ENCODE results near the gene PLA2G15. TPM values are rescaled to one million over a fixed set of nuclear protein-coding genes. Genes with fewer than 3 reads are reported as not detected.

Gene PLA2G15
- total RNA-seq, 1 experiment from 2014 or later: 16.9 TPM

DNA sequence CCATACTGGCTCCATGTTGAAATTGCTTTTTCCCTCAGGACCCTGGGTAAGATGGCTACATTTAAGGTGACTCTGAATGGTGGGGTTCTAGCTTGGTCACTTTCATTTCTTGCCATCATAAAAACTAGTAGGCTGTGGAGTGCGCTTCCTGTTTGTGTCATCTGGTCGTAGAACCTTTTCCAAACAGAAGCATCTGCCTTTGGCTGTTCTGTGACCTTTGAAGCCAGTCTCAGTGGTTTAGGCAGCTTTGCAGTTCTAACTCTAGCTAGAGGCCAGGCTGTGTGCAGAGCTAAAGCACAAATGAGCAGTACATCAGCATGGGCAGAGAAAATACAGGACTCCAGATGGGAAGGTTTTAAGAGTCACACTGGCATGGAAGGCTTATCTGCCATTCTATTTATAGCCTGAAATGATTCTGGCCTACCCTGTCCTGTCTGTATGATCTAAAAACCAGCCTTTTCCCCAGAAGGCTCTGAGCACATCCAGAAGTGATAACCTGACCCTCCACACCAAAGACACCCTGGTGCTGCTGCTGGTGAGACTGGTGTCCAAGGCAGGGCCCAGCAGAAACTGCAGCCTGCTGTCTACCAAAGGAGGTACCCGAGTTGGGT is 17.9 kb upstream of the PLA2G15 start:
- Mint-ChIP-seq H3K4me1 (ENCODE audit: low read depth, unreplicated experiment) (peaks cover 8% of the 10 kb centered on the region), H3K36me3 (ENCODE audit: insufficient read depth, unreplicated experiment) (peaks cover 52% of the 10 kb centered on the region), H3K27ac (ENCODE audit: unreplicated experiment) (peak overlapping the region; percentile 27), H3K4me3 (ENCODE audit: low read depth, unreplicated experiment) (no peak overlapping the region), H3K27me3 (ENCODE audit: unreplicated experiment) (no peaks in the 10 kb centered on the region), H3K9me3 (ENCODE audit: low read depth, unreplicated experiment) (no peaks in the 10 kb centered on the region)
- intact Hi-C loops (cut with micrococcal nuclease; ENCODE audit: unreplicated experiment): loop anchor here (10.0 kb wide), 1 partner anchor 232 kb away; the partner anchor contains the start of gene DPEP2
- TF ChIP-seq, protein P1, sequence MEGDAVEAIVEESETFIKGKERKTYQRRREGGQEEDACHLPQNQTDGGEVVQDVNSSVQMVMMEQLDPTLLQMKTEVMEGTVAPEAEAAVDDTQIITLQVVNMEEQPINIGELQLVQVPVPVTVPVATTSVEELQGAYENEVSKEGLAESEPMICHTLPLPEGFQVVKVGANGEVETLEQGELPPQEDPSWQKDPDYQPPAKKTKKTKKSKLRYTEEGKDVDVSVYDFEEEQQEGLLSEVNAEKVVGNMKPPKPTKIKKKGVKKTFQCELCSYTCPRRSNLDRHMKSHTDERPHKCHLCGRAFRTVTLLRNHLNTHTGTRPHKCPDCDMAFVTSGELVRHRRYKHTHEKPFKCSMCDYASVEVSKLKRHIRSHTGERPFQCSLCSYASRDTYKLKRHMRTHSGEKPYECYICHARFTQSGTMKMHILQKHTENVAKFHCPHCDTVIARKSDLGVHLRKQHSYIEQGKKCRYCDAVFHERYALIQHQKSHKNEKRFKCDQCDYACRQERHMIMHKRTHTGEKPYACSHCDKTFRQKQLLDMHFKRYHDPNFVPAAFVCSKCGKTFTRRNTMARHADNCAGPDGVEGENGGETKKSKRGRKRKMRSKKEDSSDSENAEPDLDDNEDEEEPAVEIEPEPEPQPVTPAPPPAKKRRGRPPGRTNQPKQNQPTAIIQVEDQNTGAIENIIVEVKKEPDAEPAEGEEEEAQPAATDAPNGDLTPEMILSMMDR (IDR thresholded peaks at IDR 0.05; ENCODE audit: unreplicated experiment): no peak
- no peak for DNase-seq
- CTCF ChIA-PET: interaction anchor here (0.6 kb wide), 1 partner anchor 141 kb away, joined by 3 read pairs; no protein-coding TSS in a partner anchor
- BruUV-seq (replicated peaks): no TSS peak

DNA sequence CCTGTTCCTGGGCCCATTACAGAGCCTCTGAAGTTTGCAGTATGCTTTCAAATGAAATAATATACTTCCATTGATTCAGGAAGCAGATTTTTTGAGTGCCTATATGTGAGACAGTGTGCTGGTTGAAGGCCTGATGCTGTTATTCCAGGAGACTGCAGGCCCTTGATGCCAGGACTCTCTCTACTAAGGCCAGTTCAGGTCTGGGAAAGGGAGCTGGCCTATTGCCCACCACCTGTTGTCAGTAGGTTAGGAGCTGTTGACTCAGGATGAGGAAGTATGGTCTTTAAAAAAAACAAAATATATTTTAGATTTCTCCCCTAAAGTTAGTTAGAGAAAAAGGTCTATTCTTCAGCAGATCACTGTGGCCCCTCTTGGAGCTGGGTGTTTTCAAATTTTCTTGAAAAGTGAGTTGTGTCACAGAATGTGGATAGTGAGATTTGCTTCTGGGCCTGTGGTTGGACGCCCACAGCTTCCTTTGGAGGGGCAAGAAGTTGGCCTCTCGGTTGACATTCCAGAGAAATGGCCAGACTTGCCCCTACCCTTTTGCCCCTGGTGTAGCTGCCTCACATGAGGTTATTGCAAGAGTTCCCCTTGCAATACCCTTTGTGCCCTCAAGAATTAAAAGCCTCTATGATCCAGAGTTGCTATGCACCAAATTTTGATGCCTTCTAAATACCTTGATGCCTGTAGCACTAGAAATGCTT is 17.2 kb upstream of the PLA2G15 start:
- CTCF ChIA-PET: interaction anchor here (0.6 to 1.2 kb wide), 2 partner anchors 134 to 794 kb away, joined by 5 read pairs; no protein-coding TSS in a partner anchor
- TF ChIP-seq, protein P1 (IDR thresholded peaks at IDR 0.05; ENCODE audit: unreplicated experiment): no peak
- intact Hi-C loops (cut with micrococcal nuclease; ENCODE audit: unreplicated experiment): loop anchor here (2.0 to 10.0 kb wide), 2 partner anchors 141 to 233 kb away; partner anchors contain the start of gene DPEP2
- Mint-ChIP-seq H3K4me3 (ENCODE audit: low read depth, unreplicated experiment) (no peak overlapping the region), H3K36me3 (ENCODE audit: insufficient read depth, unreplicated experiment) (peaks cover 56% of the 10 kb centered on the region), H3K27me3 (ENCODE audit: unreplicated experiment) (no peaks in the 10 kb centered on the region), H3K4me1 (ENCODE audit: low read depth, unreplicated experiment) (peaks cover 8% of the 10 kb centered on the region), H3K9me3 (ENCODE audit: low read depth, unreplicated experiment) (no peaks in the 10 kb centered on the region), H3K27ac (ENCODE audit: unreplicated experiment) (peak overlapping the region; percentile 27)
- no TSS peak for BruUV-seq (replicated peaks)
- DNase-seq: no peak

DNA sequence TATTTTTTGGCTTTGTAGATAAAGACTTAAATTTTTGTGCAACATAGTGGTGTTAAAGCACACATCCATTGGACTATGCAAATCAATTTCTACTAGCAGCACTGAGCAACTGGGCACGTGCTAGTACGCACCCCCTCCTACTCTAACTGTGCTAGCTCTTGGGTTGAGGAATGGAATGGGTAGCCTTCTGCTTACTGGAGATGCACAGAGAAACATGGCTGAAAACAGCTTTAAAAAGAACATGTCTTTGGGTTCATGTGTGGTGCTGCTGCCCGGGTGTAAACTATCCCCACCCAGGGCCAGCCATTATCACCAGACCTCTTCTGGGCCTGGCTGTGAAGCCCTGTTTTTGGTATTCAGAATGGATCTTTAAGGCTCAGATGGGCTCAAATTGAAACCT is 16.5 kb upstream of the PLA2G15 start:
- no peaks in the 10 kb centered on the region for H3K27me3 Mint-ChIP-seq (ENCODE audit: unreplicated experiment)
- peaks cover 63% of the 10 kb centered on the region for H3K36me3 Mint-ChIP-seq (ENCODE audit: insufficient read depth, unreplicated experiment)
- no peak for DNase-seq
- H3K4me3 Mint-ChIP-seq (ENCODE audit: low read depth, unreplicated experiment): no peak overlapping the region
- intact Hi-C loops (cut with micrococcal nuclease; ENCODE audit: unreplicated experiment): loop anchor here (1.0 to 10.0 kb wide), 3 partner anchors 142 to 234 kb away; partner anchors contain the start of gene DPEP2
- CTCF ChIA-PET: interaction anchor here (1.2 kb wide), 1 partner anchor 135 kb away, joined by 5 read pairs; no protein-coding TSS in a partner anchor
- no peaks in the 10 kb centered on the region for H3K9me3 Mint-ChIP-seq (ENCODE audit: low read depth, unreplicated experiment)
- no peak overlapping the region for H3K27ac Mint-ChIP-seq (ENCODE audit: unreplicated experiment)
- TF ChIP-seq, protein P1 (IDR thresholded peaks at IDR 0.05; ENCODE audit: unreplicated experiment): no peak
- BruUV-seq (replicated peaks): no TSS peak
- peaks cover 15% of the 10 kb centered on the region for H3K4me1 Mint-ChIP-seq (ENCODE audit: low read depth, unreplicated experiment)

DNA sequence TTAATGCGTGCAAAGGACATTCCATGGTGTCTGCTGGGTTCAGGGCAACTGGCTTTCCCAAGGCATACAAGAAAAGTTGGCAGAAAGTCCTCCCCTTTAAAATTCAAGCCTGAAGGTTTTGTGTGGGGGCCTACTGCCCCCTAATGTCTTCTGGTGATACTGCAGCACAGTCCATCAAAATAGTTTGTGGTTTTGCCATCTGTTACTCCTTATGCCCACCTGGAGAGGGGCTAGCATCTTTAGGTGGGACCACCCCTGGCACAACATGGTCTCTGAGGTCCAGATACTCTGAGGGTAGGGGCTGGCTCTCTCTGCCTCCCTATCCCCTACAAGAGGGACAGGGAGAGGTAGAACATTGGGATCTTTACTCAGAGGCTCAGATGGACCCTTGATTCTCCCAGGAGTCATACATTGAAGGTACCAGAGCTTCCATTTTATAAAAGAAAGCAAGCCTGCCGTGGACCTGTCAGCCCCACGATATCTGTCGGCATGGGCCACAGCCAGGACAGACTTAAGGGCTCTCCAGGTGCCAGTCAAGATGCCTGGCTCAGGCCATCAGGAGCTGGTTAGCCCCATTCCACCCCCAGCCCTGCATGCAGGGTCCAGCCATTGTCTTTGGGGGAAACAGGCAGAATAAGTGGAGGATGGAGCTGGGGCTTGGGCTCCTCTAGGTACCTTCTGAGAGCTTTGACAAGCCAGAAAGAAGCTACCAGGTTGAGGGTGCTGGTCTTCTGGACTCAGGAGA is 15.6 kb upstream of the PLA2G15 start:
- peaks cover 72% of the 10 kb centered on the region for H3K36me3 Mint-ChIP-seq (ENCODE audit: insufficient read depth, unreplicated experiment)
- H3K27ac Mint-ChIP-seq (ENCODE audit: unreplicated experiment): no peak overlapping the region
- CTCF ChIA-PET: interaction anchor here (1.2 kb wide), 1 partner anchor 30 kb away, joined by 4 read pairs; no protein-coding TSS in a partner anchor
- H3K9me3 Mint-ChIP-seq (ENCODE audit: low read depth, unreplicated experiment): no peaks in the 10 kb centered on the region
- intact Hi-C loops (cut with micrococcal nuclease; ENCODE audit: unreplicated experiment): loop anchor here (1.0 to 10.0 kb wide), 3 partner anchors 143 to 235 kb away; partner anchors contain the start of gene DPEP2
- no TSS peak for BruUV-seq (replicated peaks)
- no peaks in the 10 kb centered on the region for H3K27me3 Mint-ChIP-seq (ENCODE audit: unreplicated experiment)
- peaks cover 22% of the 10 kb centered on the region for H3K4me1 Mint-ChIP-seq (ENCODE audit: low read depth, unreplicated experiment)
- peak; percentile 63 for DNase-seq
- H3K4me3 Mint-ChIP-seq (ENCODE audit: low read depth, unreplicated experiment): no peak overlapping the region
- TF ChIP-seq, protein P1 (IDR thresholded peaks at IDR 0.05; ENCODE audit: unreplicated experiment): peak; percentile 90
